IMR-90 (cell line): ENCODE data around the gene CCSER2. TPM values are rescaled to one million over a fixed set of nuclear protein-coding genes. Genes with fewer than 3 reads are reported as not detected.

ENCODE experiments used
- ATAC-seq: fragments of 200-7000 bp; cut with Tn5 transposase; 2 replicates; pipeline ENCODE4 v1.9.1; 2020; ENCODE audit warnings: low read depth, mild to moderate bottlenecking, moderate library complexity
- BruUV-seq: library from RNA; stranded (reverse); fragments of 400-500 nt; replicated peaks from 2 replicates; lab custom pipeline; 2021; lab: Mats Ljungman, UMichigan
- CTCF ChIA-PET: fragments of 300-600 bp; formaldehyde crosslinking; extraction: SDS; loops from one replicate; lab custom pipeline; 2021; ENCODE audit warnings: antibody characterized with exemption; lab: Yijun Ruan, JAX
- POLR2A ChIA-PET: fragments of 300-600 bp; sonication (Branson Sonifier 250); formaldehyde crosslinking; loops from one replicate; lab custom pipeline; 2022; ENCODE audit warnings: antibody characterized with exemption; ENCODE audit not compliant: unreplicated experiment; lab: Charles Lee
- DNase-seq: peaks from one replicate; pipeline ENCODE4 v3.0.0; 2013
- H2AFZ ChIP-seq: replicated peaks from 2 replicates; pipeline ENCODE3; 2013; ENCODE audit warnings: low read length, mild to moderate bottlenecking; ENCODE audit not compliant: poor library complexity
- H2AK5ac ChIP-seq: 2 replicates; pipeline ENCODE4 v1.6.1; 2013; ENCODE audit warnings: low read depth, low read length, inconsistent platforms
- H2AK9ac ChIP-seq: replicated peaks from 2 replicates; pipeline ENCODE3; 2013; ENCODE audit warnings: mild to moderate bottlenecking, low read depth, low read length, moderate library complexity; ENCODE audit not compliant: poor library complexity
- H2BK120ac ChIP-seq: 2 replicates; pipeline ENCODE4 v1.6.1; 2013; ENCODE audit warnings: low read depth, low read length, inconsistent platforms
- H2BK15ac ChIP-seq: 3 replicates; pipeline ENCODE4 v1.6.1; 2013; ENCODE audit warnings: low read depth, low read length, inconsistent platforms
- H2BK20ac ChIP-seq: 2 replicates; pipeline ENCODE4 v1.6.1; 2013; ENCODE audit warnings: low read depth, mild to moderate bottlenecking, inconsistent platforms, low read length, moderate library complexity
- H2BK5ac ChIP-seq: 2 replicates; pipeline ENCODE4 v1.6.1; 2013; ENCODE audit warnings: mild to moderate bottlenecking, low read depth, low read length, inconsistent platforms; ENCODE audit not compliant: poor library complexity, severe bottlenecking
- H3K14ac ChIP-seq: replicated peaks from 2 replicates; pipeline ENCODE4 v1.6.1; 2013; ENCODE audit warnings: low read depth, low read length, inconsistent platforms
- H3K18ac ChIP-seq: 2 replicates; pipeline ENCODE4 v1.6.1; 2013; ENCODE audit warnings: low read depth, low read length, control low read depth
- H3K23ac ChIP-seq: 2 replicates; pipeline ENCODE4 v1.6.1; 2013; ENCODE audit warnings: low read depth, low read length, inconsistent platforms
- H3K27ac ChIP-seq: 2 replicates; pipeline ENCODE4 v1.5.1; 2013; ENCODE audit warnings: mild to moderate bottlenecking, control low read depth, low read length; ENCODE audit not compliant: insufficient read depth
- H3K27me3 ChIP-seq: 2 replicates; pipeline ENCODE4 v1.6.1; 2013; ENCODE audit warnings: low read length; ENCODE audit not compliant: control insufficient read depth, insufficient read depth
- H3K36me3 ChIP-seq: 2 replicates; pipeline ENCODE4 v1.6.1; 2013; ENCODE audit warnings: low read length, mixed read lengths; ENCODE audit not compliant: control insufficient read depth, insufficient read depth
- H3K4ac ChIP-seq: 2 replicates; pipeline ENCODE4 v1.6.1; 2013; ENCODE audit warnings: low read depth, low read length, inconsistent platforms
- H3K4me1 ChIP-seq: 2 replicates; pipeline ENCODE4 v1.6.1; 2013; ENCODE audit warnings: low read length, mixed read lengths; ENCODE audit not compliant: control insufficient read depth, insufficient read depth
- H3K4me2 ChIP-seq: 2 replicates; pipeline ENCODE4 v1.6.1; 2013; ENCODE audit warnings: low read depth, mild to moderate bottlenecking, control low read depth, low read length, moderate library complexity
- H3K4me3 ChIP-seq: 2 replicates; pipeline ENCODE4 v1.5.1; 2013; ENCODE audit warnings: low read depth, mild to moderate bottlenecking, control low read depth, low read length, moderate library complexity; ENCODE audit not compliant: insufficient read depth
- H3K56ac ChIP-seq: 2 replicates; pipeline ENCODE4 v1.6.1; 2013; ENCODE audit warnings: low read length, inconsistent platforms; ENCODE audit not compliant: insufficient read depth; ENCODE audit errors: extremely low read depth
- H3K79me1 ChIP-seq, 2 experiments: 2 replicates each; pipeline ENCODE4 v1.6.1; 2013; ENCODE audit warnings: low read length in 2 of 2, inconsistent platforms in 1 of 2, low read depth in 1 of 2
- H3K9ac ChIP-seq: 2 replicates; pipeline ENCODE4 v1.6.1; 2013; ENCODE audit warnings: low read depth, low read length, control low read depth
- H3K9me1 ChIP-seq: 2 replicates; pipeline ENCODE4 v1.6.1; 2013; ENCODE audit warnings: low read length, inconsistent platforms; ENCODE audit not compliant: insufficient read depth
- H3K9me3 ChIP-seq: 2 replicates; pipeline ENCODE4 v1.6.1; 2013; ENCODE audit warnings: low read length; ENCODE audit not compliant: control insufficient read depth, insufficient read depth
- H4K20me1 ChIP-seq: 2 replicates; pipeline ENCODE4 v1.6.1; 2013; ENCODE audit warnings: low read length, inconsistent platforms; ENCODE audit not compliant: insufficient read depth
- H4K5ac ChIP-seq: 2 replicates; pipeline ENCODE4 v1.6.1; 2013; ENCODE audit warnings: mild to moderate bottlenecking, low read depth, low read length, control low read depth
- H4K8ac ChIP-seq, 2 experiments: 2 replicates each; pipeline ENCODE4 v1.6.1; 2013; ENCODE audit warnings: low read depth in 2 of 2, low read length in 2 of 2, control low read depth in 1 of 2, inconsistent platforms in 1 of 2
- H4K91ac ChIP-seq: 2 replicates; pipeline ENCODE4 v1.6.1; 2013; ENCODE audit warnings: low read depth, low read length, inconsistent platforms; ENCODE audit not compliant: insufficient read depth
- BHLHE40 ChIP-seq: fragments of 150-350 bp; IDR thresholded peaks from 2 replicates; pipeline ENCODE4 v1.6.1; 2016; ENCODE audit warnings: mild to moderate bottlenecking, low read depth, low read length
- CEBPB ChIP-seq: IDR thresholded peaks from 2 replicates; pipeline ENCODE4 v1.6.1; 2012; ENCODE audit warnings: low read depth, low read length, improper control_type of control experiment
- CHD1 ChIP-seq: IDR thresholded peaks from 2 replicates; pipeline ENCODE4 v1.6.1; 2012; ENCODE audit warnings: low read depth, low read length, improper control_type of control experiment
- ELK1 ChIP-seq: fragments of 150-350 bp; IDR thresholded peaks from 2 replicates; pipeline ENCODE4 v1.6.1; 2016; ENCODE audit warnings: low read depth, mild to moderate bottlenecking, low read length, moderate library complexity, borderline replicate concordance
- WGBS, 2 experiments: methylation state at CpG; one replicate each; pipeline versions ENCODE4 v1.1.5 to v1.1.7; 2013; ENCODE audit warnings: missing lambda C conversion rate in 2 of 2; ENCODE audit not compliant: insufficient read length in 1 of 2; ENCODE audit errors: extremely low coverage in 2 of 2; 5-methylcytosine and 5-hydroxymethylcytosine counted together
- dilution Hi-C: fragments of 300-500 bp; cut with HindIII; formaldehyde crosslinking; loops from one replicate; pipeline ENCODE4 v1.14.3; 2018; ENCODE audit warnings: low sequenced_read_pairs; ENCODE audit not compliant: unreplicated experiment
- in situ Hi-C: fragments of 300-500 bp; cut with MboI; formaldehyde crosslinking; loops from 3 replicates; pipeline ENCODE4 v1.14.3; 2019; ENCODE audit warnings: low sequenced_read_pairs, inconsistent platforms, mixed read lengths
- intact Hi-C: fragments of 100-400 bp; cut with micrococcal nuclease; formaldehyde crosslinking; loops from 2 replicates; pipeline ENCODE4 v1.10.0; 2022
- polyA plus RNA-seq, 3 experiments: library from polyadenylated mRNA; depleted of rRNA; stranded (reverse); fragments of >200 nt; gene quantifications; 2 replicates each; pipeline ENCODE4 v1.2.3, GENCODE V29; 2012; ENCODE audit warnings: low replicate concordance in 1 of 3
- total RNA-seq: library from RNA; depleted of rRNA; stranded (reverse); fragments of >200 nt; gene quantifications from 2 replicates; pipeline ENCODE4 v1.2.3, GENCODE V29; 2012

Gene CCSER2
- total and polyA plus RNA-seq, 2 of the 4 experiments (the other 2 are of a cell fraction) = 20.4 to 31.7 TPM

- Histone ChIP-seq H3K9ac (no peak overlapping the region), H2BK120ac (no peak overlapping the region), H3K4me2 (no peak overlapping the region), H3K27me3 (no peaks in the 10 kb centered on the region), H2BK20ac (no peak overlapping the region), H3K14ac (no peak overlapping the region), H3K36me3 (peaks cover 7% of the 10 kb centered on the region), H3K9me3 (peaks cover 9% of the 10 kb centered on the region), H3K56ac (no peak overlapping the region), H2AFZ (no peak overlapping the region), H3K9me1 (no peaks in the 10 kb centered on the region), H4K91ac (no peak overlapping the region), H4K5ac (no peak overlapping the region), H4K20me1 (peaks cover 10% of the 10 kb centered on the region), H3K79me1 (peaks cover 31 to 35% of the 10 kb centered on the region in 2 experiments), H2BK15ac (no peak overlapping the region), H2AK5ac (no peak overlapping the region), H3K27ac (no peak overlapping the region), H3K4me1 (no peaks in the 10 kb centered on the region), H2BK5ac (no peak overlapping the region), H3K4ac (no peak overlapping the region), H3K18ac (no peak overlapping the region), H3K4me3 (no peak overlapping the region), H2AK9ac (no peak overlapping the region), H4K8ac (no peak overlapping the region), H3K23ac (no peak overlapping the region)
- dilution Hi-C loops (no loop called here), in situ Hi-C loops (no loop called here), intact Hi-C loops (no loop called here)
- TF ChIP-seq ELK1 = no peak
- TF ChIP-seq CHD1 = no peak
- TF ChIP-seq CEBPB = peak; percentile 74
- TF ChIP-seq BHLHE40 = no peak
- ChIA-PET CTCF (interaction anchor here (0.5 kb wide), 1 partner anchor 260 kb away, joined by 4 read pairs; no protein-coding TSS in a partner anchor), POLR2A (no interaction called here)
- DNase-seq (no peak), ATAC-seq (no peak)
- 90% methylated on average over 2 of the region's 10 CpGs; no CpG with 5 or more reads in 1 of the 2 experiments for WGBS, 2 experiments
- no TSS peak for BruUV-seq
Measured at GRCh38 chr10:84415539-84416244, 87.3 kb downstream of the CCSER2 start.
